GM21528 (cell line): ENCODE measurements around the gene TSPAN14.

Source experiments
- ATAC-seq: cut with Tn5 transposase; IDR thresholded peaks from one replicate; pipeline ENCODE4 v1.9.1; 2021; ENCODE audit warnings: mild to moderate bottlenecking, moderate library complexity; ENCODE audit not compliant: unreplicated experiment, low FRiP score

The TSPAN14 gene

GRCh38 chr10:80485076-80485945, 31.2 kb downstream of the TSPAN14 start:
- ATAC-seq: no peak

- ATAC-seq: no peak
These were observed 32.0 kb downstream of the TSPAN14 start for GRCh38 chr10:80485946-80486764.

- no peak for ATAC-seq
These were observed 32.8 kb downstream of the TSPAN14 start for GRCh38 chr10:80486785-80487420.

- ATAC-seq: no peak
These were observed 33.3 kb downstream of the TSPAN14 start for GRCh38 chr10:80487421-80487785.

GRCh38 chr10:80487791-80488538, 33.9 kb downstream of the TSPAN14 start:
- no peak for ATAC-seq

- ATAC-seq: no peak
These were observed 34.5 kb downstream of the TSPAN14 start for GRCh38 chr10:80488539-80489066.

GRCh38 chr10:80489371-80490112, 35.4 kb downstream of the TSPAN14 start:
- ATAC-seq: no peak

GRCh38 chr10:80491251-80492102, 37.4 kb downstream of the TSPAN14 start:
- ATAC-seq: no peak

GRCh38 chr10:80492848-80493521, 38.9 kb downstream of the TSPAN14 start:
- peak; percentile 36 for ATAC-seq

- ATAC-seq: peak; percentile 68
These were observed 39.5 kb downstream of the TSPAN14 start for GRCh38 chr10:80493522-80494051.

- no peak for ATAC-seq
These were observed 42.6 kb downstream of the TSPAN14 start for GRCh38 chr10:80496555-80497172.

GRCh38 chr10:80497187-80498077, 43.3 kb downstream of the TSPAN14 start:
- ATAC-seq: no peak

- no peak for ATAC-seq
These were observed 44.1 kb downstream of the TSPAN14 start for GRCh38 chr10:80498078-80498832.

GRCh38 chr10:80498833-80499741, 45.0 kb downstream of the TSPAN14 start:
- ATAC-seq: no peak
